Thyroid gland (tissue), 4 donors: ENCODE data around the gene GATAD1. TPM values are rescaled to one million over a fixed set of nuclear protein-coding genes. Genes with fewer than 3 reads are reported as not detected.
"Not testable (repeated sequence)": the region's sequence is repeated elsewhere in the genome, so short reads cannot be mapped to it uniquely, and the experiment has no call there.

Source experiments
- DNase-seq, 2 donors: peaks; one replicate each; pipeline ENCODE4 v3.0.0-alpha.2; 2019
- H3K27ac ChIP-seq, 3 donors: fragments of 200-600 bp; sonication (generic); 1 replicate in 2 of 3; 2 replicates in 1 of 3; pipeline ENCODE4 v1.5.1; 2016 to 2019; ENCODE audit warnings: mild to moderate bottlenecking in 1 of 3, moderate library complexity in 1 of 3
- H3K27me3 ChIP-seq: fragments of 200-600 bp; sonication (generic); one replicate; pipeline ENCODE4 v1.5.1; 2019
- H3K36me3 ChIP-seq, 2 donors: fragments of 200-600 bp; sonication (generic); one replicate each; pipeline ENCODE4 v1.5.1; 2016 to 2019
- H3K4me1 ChIP-seq, 2 donors: fragments of 200-600 bp; sonication (generic); one replicate each; pipeline ENCODE4 v1.5.1; 2017 to 2019
- H3K4me3 ChIP-seq, 3 donors: fragments of 200-600 bp; sonication (generic); replicated peaks in 1 of 3; 1 replicate in 2 of 3; 2 replicates in 1 of 3; pipeline ENCODE4 v1.5.1; 2016; ENCODE audit warnings: mild to moderate bottlenecking in 1 of 3
- H3K9me3 ChIP-seq: fragments of 200-600 bp; sonication (generic); one replicate; pipeline ENCODE4 v1.5.1; 2017
- CTCF ChIP-seq, 6 experiments: fragments of 200-600 bp in 3 of 6; fragments of 450-650 bp in 3 of 6; sonication (generic) in 3 of 6; IDR thresholded peaks; one replicate each; pipeline ENCODE4 v1.5.1; 2016 to 2019; ENCODE audit warnings: antibody characterized with exemption in 6 of 6, mild to moderate bottlenecking in 2 of 6, inconsistent platforms in 1 of 6, moderate library complexity in 1 of 6
- POLR2A ChIP-seq, 2 donors: fragments of 450-650 bp; IDR thresholded peaks; one replicate each; pipeline ENCODE4 v1.6.1; 2017; ENCODE audit warnings: antibody characterized with exemption in 2 of 2, mild to moderate bottlenecking in 2 of 2, moderate library complexity in 1 of 2
- WGBS, 2 donors: methylation state at CpG; one replicate each; pipeline ENCODE4 v1.1.5; 2017; 5-methylcytosine and 5-hydroxymethylcytosine counted together
- intact Hi-C: fragments of 100-400 bp; cut with DNase I; formaldehyde crosslinking; loops from one replicate; pipeline ENCODE4 v1.15.1; 2023
- total RNA-seq, 4 donors: library from RNA; depleted of rRNA; stranded (reverse); fragments of >200 nt; gene quantifications; one replicate each; pipeline ENCODE4 v1.2.3, GENCODE V29; 2016

The GATAD1 gene
- total RNA-seq, 4 donors from 2014 or later = 46.1 to 99.0 (median 63.1) TPM

GRCh38 chr7:92477681-92478080 is 30.4 kb downstream of the GATAD1 start, which contains the start of gene ERVW-1:
Gene ERVW-1, minus strand, starts transcription at chr7:92477946. Its CDS starts 7,565 bp downstream, at chr7:92470381.
- 92 to 96% methylated on average over 11 of the region's 11 CpGs for WGBS, 2 donors
- H3K27ac ChIP-seq, H3K4me1 ChIP-seq, H3K9me3 ChIP-seq, intact Hi-C loops, H3K4me3 ChIP-seq, H3K36me3 ChIP-seq, DNase-seq, H3K27me3 ChIP-seq: not testable (repeated sequence)

DNA sequence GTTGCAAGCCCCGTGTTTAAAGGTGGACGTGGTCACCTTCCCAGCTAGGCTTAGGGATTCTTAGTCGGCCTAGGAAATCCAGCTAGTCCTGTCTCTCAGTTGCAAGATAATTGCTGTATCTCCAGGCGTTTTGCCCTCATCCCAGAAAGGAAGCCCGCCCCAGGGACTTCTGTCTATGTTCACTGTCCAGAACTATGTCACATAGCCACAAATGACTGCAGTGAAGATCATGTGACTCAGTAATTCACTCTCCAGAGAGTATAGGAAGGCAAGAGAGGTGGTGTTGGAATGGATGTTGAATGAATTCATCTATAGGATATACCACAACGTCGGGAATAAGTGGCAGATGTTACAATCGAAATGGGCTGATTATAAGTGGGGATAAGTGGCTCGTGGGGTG is 30.8 kb downstream of the GATAD1 start:
- H3K36me3 ChIP-seq = no peaks in the 10 kb centered on the region
- no peaks in the 10 kb centered on the region for H3K4me1 ChIP-seq
- TF ChIP-seq POLR2A (IDR thresholded peaks at IDR 0.05) (no peak), CTCF (IDR thresholded peaks at IDR 0.05) (no peak)
- H3K9me3 ChIP-seq = no peaks in the 10 kb centered on the region
- no peak overlapping the region for H3K4me3 ChIP-seq
- 86 to 90% methylated on average over 9 of the region's 9 CpGs for WGBS, 2 donors
- H3K27me3 ChIP-seq = no peaks in the 10 kb centered on the region
- intact Hi-C loops = no loop called here
- H3K27ac ChIP-seq = no peak overlapping the region
- no peak for DNase-seq

DNA sequence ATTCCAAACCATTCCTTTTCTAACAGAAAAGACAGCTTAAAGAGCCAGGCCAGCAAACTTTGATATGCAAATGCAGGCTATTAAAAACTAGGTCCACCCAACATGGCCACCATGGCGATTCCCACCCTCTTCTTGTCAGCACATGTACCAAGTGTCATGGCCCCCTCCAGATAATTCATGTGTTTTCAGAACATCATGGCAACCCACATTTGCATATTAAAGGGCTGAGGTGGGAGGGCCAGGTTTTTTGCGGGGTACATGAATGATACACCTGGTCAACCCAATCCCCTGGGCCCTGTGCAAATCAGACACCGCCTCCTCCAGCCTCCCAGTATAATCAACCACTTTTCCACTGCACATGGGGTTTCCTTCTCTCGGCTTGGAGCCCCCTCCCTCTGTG is 31.4 kb downstream of the GATAD1 start:
- H3K27ac ChIP-seq = no peak overlapping the region
- no peak overlapping the region for H3K4me3 ChIP-seq
- H3K36me3 ChIP-seq = no peaks in the 10 kb centered on the region
- intact Hi-C loops = no loop called here
- TF ChIP-seq POLR2A (IDR thresholded peaks at IDR 0.05) = no peak
- TF ChIP-seq CTCF (IDR thresholded peaks at IDR 0.05) = no peak
- H3K4me1 ChIP-seq = no peaks in the 10 kb centered on the region
- DNase-seq = no peak
- no peaks in the 10 kb centered on the region for H3K9me3 ChIP-seq
- 93 to 98% methylated on average over 4 of the region's 4 CpGs for WGBS, 2 donors
- H3K27me3 ChIP-seq = no peaks in the 10 kb centered on the region

DNA sequence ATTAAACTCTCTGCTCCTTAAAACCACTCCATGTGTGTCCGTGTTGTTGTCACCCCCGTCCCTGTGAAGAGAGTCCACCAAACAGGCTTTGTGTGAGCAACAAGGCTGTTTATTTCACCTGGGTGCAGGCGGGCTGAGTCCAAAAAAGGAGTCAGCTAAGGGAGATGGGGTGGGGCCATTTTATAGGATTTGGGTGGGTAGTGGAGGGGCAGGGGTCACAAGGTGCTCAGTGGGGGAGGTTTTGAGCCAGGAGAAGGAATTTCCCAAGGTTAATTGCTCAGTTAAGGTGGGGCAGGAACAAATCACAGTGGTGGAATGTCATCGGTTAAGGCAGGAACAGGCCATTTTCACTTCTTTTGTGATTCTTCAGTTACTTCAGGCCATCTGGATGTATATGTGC is 31.9 kb downstream of the GATAD1 start:
- H3K36me3 ChIP-seq, H3K4me3 ChIP-seq, DNase-seq, intact Hi-C loops, H3K4me1 ChIP-seq, H3K27ac ChIP-seq, H3K27me3 ChIP-seq, H3K9me3 ChIP-seq: not testable (repeated sequence)
- WGBS, 2 donors = 95 to 96% methylated on average over 4 of the region's 4 CpGs

DNA sequence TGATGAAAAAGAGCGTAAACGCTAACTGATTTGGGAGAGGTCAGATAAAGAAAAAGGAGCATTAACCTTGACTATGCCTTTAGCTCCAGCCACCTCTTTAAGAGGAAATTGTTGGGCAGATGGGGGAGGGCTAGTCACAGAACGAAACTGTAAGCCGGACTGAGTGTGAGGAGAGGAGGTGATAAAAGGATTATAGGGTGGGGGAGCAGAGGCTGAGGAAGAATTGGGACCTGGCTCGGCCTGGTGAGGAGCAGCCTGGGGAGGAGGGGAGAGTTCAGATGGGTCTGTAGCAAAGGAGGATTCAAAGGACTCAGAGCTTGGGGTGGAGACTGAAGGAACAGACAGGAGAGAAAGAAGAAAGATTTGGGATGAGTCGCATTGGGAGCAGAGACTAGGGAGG is 36.3 kb downstream of the GATAD1 start:
- 76 to 80% methylated on average over 6 of the region's 6 CpGs for WGBS, 2 donors
- H3K4me3 ChIP-seq, intact Hi-C loops, H3K27ac ChIP-seq, H3K9me3 ChIP-seq, H3K27me3 ChIP-seq, H3K4me1 ChIP-seq, DNase-seq: not testable (repeated sequence)
- H3K36me3 ChIP-seq = peaks cover 13 to 16% of the 10 kb centered on the region in 2 donors

DNA sequence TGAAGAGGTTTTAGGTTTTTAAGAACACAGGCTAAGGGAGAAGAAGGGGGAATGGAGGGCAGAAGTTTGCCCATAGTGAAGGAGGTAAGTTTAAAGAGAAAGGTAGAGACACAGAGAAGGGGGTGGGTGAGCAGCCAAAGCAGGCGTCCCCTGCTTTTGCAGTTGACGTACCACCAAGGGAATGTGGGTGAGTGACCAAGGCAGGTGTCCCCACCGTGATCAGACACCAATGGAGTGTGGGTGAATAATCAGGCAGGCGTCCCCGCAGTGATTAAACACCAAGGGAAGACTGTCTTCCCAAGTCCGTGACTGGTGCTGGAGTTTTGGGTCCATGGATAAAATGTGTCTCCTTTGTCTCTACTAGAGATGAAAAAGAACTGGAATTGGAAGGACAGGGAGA is 36.9 kb downstream of the GATAD1 start:
- H3K27ac ChIP-seq, H3K4me3 ChIP-seq, H3K27me3 ChIP-seq, H3K9me3 ChIP-seq, H3K4me1 ChIP-seq, intact Hi-C loops, DNase-seq: not testable (repeated sequence)
- H3K36me3 ChIP-seq = peaks cover 18 to 19% of the 10 kb centered on the region in 2 donors
- WGBS, 2 donors = 90 to 94% methylated on average over 6 of the region's 6 CpGs

GRCh38 chr7:92485267-92485892 is 38.1 kb downstream of the GATAD1 start:
- no peak overlapping the region for H3K4me3 ChIP-seq
- H3K4me1 ChIP-seq = no peaks in the 10 kb centered on the region
- no peak overlapping the region for H3K27ac ChIP-seq
- no peak for DNase-seq
- WGBS, 2 donors = 95 to 98% methylated on average over 2 of the region's 2 CpGs
- intact Hi-C loops = no loop called here
- no peak for TF ChIP-seq CTCF (IDR thresholded peaks at IDR 0.05)
- no peak for TF ChIP-seq POLR2A (IDR thresholded peaks at IDR 0.05)
- no peaks in the 10 kb centered on the region for H3K9me3 ChIP-seq
- peaks cover 20 to 30% of the 10 kb centered on the region in 2 donors for H3K36me3 ChIP-seq
- no peaks in the 10 kb centered on the region for H3K27me3 ChIP-seq
